SK-N-SH (cell line): ENCODE data around the gene CLEC4A. TPM values are rescaled to one million over a fixed set of nuclear protein-coding genes. Genes with fewer than 3 reads are reported as not detected.

Experiments
- CTCF ChIA-PET: fragments of 300-600, 350-600 bp; formaldehyde crosslinking; extraction: SDS; loops from one replicate; lab custom pipeline; 2021; lab: Yijun Ruan, JAX
- POLR2A ChIA-PET: fragments of 350-600 bp; sonication (Branson Sonifier 250); formaldehyde crosslinking; extraction: SDS; loops from one replicate; lab custom pipeline; 2020; ENCODE audit warnings: antibody characterized with exemption, inconsistent platforms; lab: Yijun Ruan, JAX
- DNase-seq: peaks from one replicate; pipeline ENCODE4 v3.0.0; 2012
- H2AFZ ChIP-seq: fragments of 200-600 bp; sonication (generic); 2 replicates; pipeline ENCODE4 v1.8.1; 2016; ENCODE audit warnings: antibody characterized with exemption, mild to moderate bottlenecking, low read depth
- H3F3A ChIP-seq: fragments of 200-600 bp; sonication (generic); replicated peaks from 2 replicates; pipeline ENCODE3; 2016; ENCODE audit warnings: antibody characterized with exemption, mild to moderate bottlenecking; ENCODE audit not compliant: insufficient read depth
- H3K27ac ChIP-seq, 2 experiments: fragments of 200-500 bp in 1 of 2; fragments of 200-600 bp in 1 of 2; sonication (Bioruptor generic) in 1 of 2; sonication (generic), shearing (Covaris generic) in 1 of 2; 2 replicates each; pipeline versions ENCODE4 v1.5.1 to v1.6.1; 2014 to 2016; ENCODE audit warnings: low read depth in 2 of 2, inconsistent platforms in 1 of 2, low read length in 1 of 2, mild to moderate bottlenecking in 1 of 2, mixed read lengths in 1 of 2
- H3K27me3 ChIP-seq: fragments of 200-600 bp; sonication (generic), shearing (Covaris generic); 2 replicates; pipeline ENCODE4 v1.6.1; 2016; ENCODE audit warnings: mixed run types; ENCODE audit not compliant: insufficient read depth
- H3K36me3 ChIP-seq, 2 experiments: fragments of 200-500 bp in 1 of 2; fragments of 200-600 bp in 1 of 2; sonication (Bioruptor generic) in 1 of 2; sonication (generic) in 1 of 2; replicated peaks in 1 of 2; 2 replicates each; pipeline versions ENCODE3 to v1.5.1; 2014 to 2016; ENCODE audit warnings: low read length in 1 of 2, mild to moderate bottlenecking in 1 of 2; ENCODE audit not compliant: insufficient read depth in 2 of 2, control insufficient read depth in 1 of 2
- H3K4me1 ChIP-seq, 2 experiments: fragments of 200-500 bp in 1 of 2; fragments of 200-600 bp in 1 of 2; sonication (Bioruptor generic) in 1 of 2; sonication (generic), shearing (Covaris generic) in 1 of 2; 2 replicates each; pipeline versions ENCODE4 v1.5.1 to v1.6.1; 2014 to 2016; ENCODE audit warnings: low read depth in 1 of 2, low read length in 1 of 2, mixed run types in 1 of 2; ENCODE audit not compliant: insufficient read depth in 2 of 2, control insufficient read depth in 1 of 2
- H3K4me2 ChIP-seq: fragments of 200-600 bp; sonication (generic), shearing (Covaris generic); 2 replicates; pipeline ENCODE4 v1.6.1; 2017; ENCODE audit warnings: mixed run types
- H3K4me3 ChIP-seq, 2 experiments: fragments of 200-500 bp in 1 of 2; fragments of 200-600 bp in 1 of 2; sonication (Bioruptor generic) in 1 of 2; sonication (generic), shearing (Covaris generic) in 1 of 2; 2 replicates each; pipeline versions ENCODE4 v1.5.1 to v1.8.1; 2014 to 2016; ENCODE audit warnings: low read depth in 2 of 2, inconsistent platforms in 1 of 2, low read length in 1 of 2, mild to moderate bottlenecking in 1 of 2, mixed read lengths in 1 of 2, moderate library complexity in 1 of 2
- H3K79me2 ChIP-seq: fragments of 200-600 bp; sonication (generic); 2 replicates; pipeline ENCODE4 v1.8.1; 2017; ENCODE audit warnings: mild to moderate bottlenecking; ENCODE audit not compliant: insufficient read depth
- H3K9ac ChIP-seq: fragments of 200-600 bp; sonication (generic); 2 replicates; pipeline ENCODE4 v1.6.1; 2017; ENCODE audit warnings: mixed run types
- H3K9me2 ChIP-seq: fragments of 200-600 bp; sonication (generic); 2 replicates; pipeline ENCODE4 v1.6.1; 2017; ENCODE audit warnings: mixed run types
- H3K9me3 ChIP-seq: fragments of 200-600 bp; sonication (generic); 2 replicates; pipeline ENCODE4 v1.6.1; 2017; ENCODE audit warnings: mixed run types, mild to moderate bottlenecking, moderate library complexity
- H4K20me1 ChIP-seq: fragments of 200-600 bp; sonication (generic); 2 replicates; pipeline ENCODE4 v1.6.1; 2017; ENCODE audit warnings: mild to moderate bottlenecking, mixed run types; ENCODE audit not compliant: insufficient read depth
- CHD2 ChIP-seq: fragments of 150-350 bp; IDR thresholded peaks from 2 replicates; pipeline ENCODE4 v1.6.1; 2018; ENCODE audit warnings: low read length; ENCODE audit not compliant: partially characterized antibody
- ELF1 ChIP-seq: IDR thresholded peaks from 2 replicates; pipeline ENCODE4 v1.4.0; 2012
- EP300 ChIP-seq, 2 experiments: IDR thresholded peaks; 2 replicates each; pipeline versions ENCODE4 v1.4.0 to v1.6.1; 2012; ENCODE audit warnings: borderline replicate concordance in 1 of 2, low read depth in 1 of 2, low read length in 1 of 2
- FOSL2 ChIP-seq: IDR thresholded peaks from 2 replicates; pipeline ENCODE4 v1.4.0; 2012; ENCODE audit warnings: low read depth, mild to moderate bottlenecking, moderate library complexity, borderline replicate concordance
- JUND ChIP-seq: IDR thresholded peaks from 2 replicates; pipeline ENCODE4 v1.4.0; 2012
- MXI1 ChIP-seq: IDR thresholded peaks from 2 replicates; pipeline ENCODE4 v1.6.1; 2012; ENCODE audit warnings: mild to moderate bottlenecking, low read depth, low read length, improper control_type of control experiment
- POLR2AphosphoS5 ChIP-seq: IDR thresholded peaks from 2 replicates; pipeline ENCODE4 v1.6.1; 2012; ENCODE audit warnings: low read depth, low read length
- TCF12 ChIP-seq: IDR thresholded peaks from 2 replicates; pipeline ENCODE4 v1.4.0; 2012
- TEAD4 ChIP-seq: IDR thresholded peaks from 2 replicates; pipeline ENCODE4 v1.4.0; 2012; ENCODE audit warnings: mild to moderate bottlenecking, borderline replicate concordance; ENCODE audit not compliant: insufficient read depth
- WGBS: methylation state at CpG from one replicate; pipeline ENCODE4 v1.1.6; 2017; ENCODE audit warnings: low lambda C conversion rate; 5-methylcytosine and 5-hydroxymethylcytosine counted together
- polyA plus RNA-seq, 3 experiments: library from polyadenylated mRNA; depleted of rRNA; stranded (reverse); fragments of >200 nt; gene quantifications; 2 replicates each; pipeline ENCODE4 v1.2.3, GENCODE V29; 2012
- TF ChIP-seq, protein P1 (sequence below): IDR thresholded peaks from 2 replicates; pipeline ENCODE4 v1.4.0; 2012; ENCODE audit warnings: low read depth
- TF ChIP-seq, protein P2 (sequence below): IDR thresholded peaks from 2 replicates; pipeline ENCODE4; 2012
- TF ChIP-seq, protein P3 (sequence below): fragments of 150-350 bp; IDR thresholded peaks from 2 replicates; pipeline ENCODE4 v1.6.1; 2017; ENCODE audit warnings: antibody characterized with exemption, low read length, low read depth, borderline replicate concordance

CLEC4A gene
- polyA plus RNA-seq, 1 of the 3 experiments (the other 2 are of a cell fraction): 0.44 TPM

DNA sequence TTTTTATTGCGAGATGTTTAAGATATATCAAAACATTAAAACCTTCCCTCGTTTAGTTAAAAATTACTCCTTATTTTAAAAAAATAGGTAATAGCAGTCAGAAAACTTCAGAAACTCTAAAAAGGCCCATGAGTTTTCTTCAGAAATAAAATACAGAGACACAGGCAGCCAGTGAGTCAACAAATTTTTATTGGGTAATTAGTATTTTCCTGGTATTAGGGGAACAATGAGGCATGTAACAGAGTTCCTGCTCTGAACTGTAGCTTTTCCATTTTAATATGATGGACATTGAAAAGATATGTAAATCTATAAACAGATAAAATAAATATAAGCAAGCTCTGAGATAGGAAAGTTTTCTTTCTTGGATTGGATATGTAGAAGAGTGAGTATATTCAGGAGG is 33.0 kb downstream of the CLEC4A start:
- POLR2A ChIA-PET: no interaction called here
- H4K20me1 ChIP-seq: no peaks in the 10 kb centered on the region

DNA sequence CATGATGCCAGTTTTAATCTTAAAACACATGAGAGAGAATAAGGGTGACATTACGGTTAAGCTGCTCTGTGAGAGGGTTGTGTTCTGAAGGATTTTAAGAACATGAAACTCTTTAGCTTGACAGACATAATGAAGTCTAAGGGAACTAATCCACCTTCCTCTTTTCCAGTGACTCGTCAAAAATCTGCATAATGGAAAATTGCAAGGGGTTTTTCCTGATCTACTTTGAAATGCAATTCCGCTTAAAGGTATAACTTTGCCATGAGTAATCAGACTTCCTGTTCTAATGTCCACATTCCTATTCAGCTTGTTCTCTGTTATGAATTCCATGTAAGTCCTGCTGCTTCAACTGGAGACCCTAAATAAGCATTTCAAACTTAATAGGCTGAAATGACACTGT is 33.4 kb downstream of the CLEC4A start, which contains the start of gene ZNF705A:
ZNF705A (plus strand) TSS at position 171 of the 400 bp plus-strand sequence. CDS start 15,611 bp downstream, outside the sequence.
- DNase-seq: no peak
- no peaks in the 10 kb centered on the region for H3K27me3 ChIP-seq
- no peaks in the 10 kb centered on the region for H3K36me3 ChIP-seq
- H3F3A ChIP-seq: peaks cover 33% of the 10 kb centered on the region
- TF ChIP-seq, protein P1, sequence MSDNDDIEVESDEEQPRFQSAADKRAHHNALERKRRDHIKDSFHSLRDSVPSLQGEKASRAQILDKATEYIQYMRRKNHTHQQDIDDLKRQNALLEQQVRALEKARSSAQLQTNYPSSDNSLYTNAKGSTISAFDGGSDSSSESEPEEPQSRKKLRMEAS: peak; percentile 36; the same call in 1 of the 2 replicates
- TF ChIP-seq EP300 (IDR thresholded peaks at IDR 0.05; ENCODE audit: borderline replicate concordance in 1 of 2, low read depth in 1 of 2, low read length in 1 of 2): 0 out of 4 replicates have a peak, but pooled peaks of 1 of the 2 experiments have one; percentile 17
- TF ChIP-seq FOSL2: peak; percentile 35; the same call in 1 of the 2 replicates
- no peak for TF ChIP-seq MXI1
- TF ChIP-seq JUND: peak; percentile 60
- 0 out of 2 replicates have a peak, but pooled peaks have one; percentile 11 for TF ChIP-seq ELF1
- TF ChIP-seq POLR2AphosphoS5: peak; percentile 25; the same call in 1 of the 2 replicates
- TF ChIP-seq, protein P2, sequence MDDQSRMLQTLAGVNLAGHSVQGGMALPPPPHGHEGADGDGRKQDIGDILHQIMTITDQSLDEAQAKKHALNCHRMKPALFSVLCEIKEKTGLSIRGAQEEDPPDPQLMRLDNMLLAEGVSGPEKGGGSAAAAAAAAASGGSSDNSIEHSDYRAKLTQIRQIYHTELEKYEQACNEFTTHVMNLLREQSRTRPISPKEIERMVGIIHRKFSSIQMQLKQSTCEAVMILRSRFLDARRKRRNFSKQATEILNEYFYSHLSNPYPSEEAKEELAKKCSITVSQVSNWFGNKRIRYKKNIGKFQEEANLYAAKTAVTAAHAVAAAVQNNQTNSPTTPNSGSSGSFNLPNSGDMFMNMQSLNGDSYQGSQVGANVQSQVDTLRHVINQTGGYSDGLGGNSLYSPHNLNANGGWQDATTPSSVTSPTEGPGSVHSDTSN: peak; percentile 38; the same call in 1 of the 2 replicates
- TF ChIP-seq, protein P3, sequence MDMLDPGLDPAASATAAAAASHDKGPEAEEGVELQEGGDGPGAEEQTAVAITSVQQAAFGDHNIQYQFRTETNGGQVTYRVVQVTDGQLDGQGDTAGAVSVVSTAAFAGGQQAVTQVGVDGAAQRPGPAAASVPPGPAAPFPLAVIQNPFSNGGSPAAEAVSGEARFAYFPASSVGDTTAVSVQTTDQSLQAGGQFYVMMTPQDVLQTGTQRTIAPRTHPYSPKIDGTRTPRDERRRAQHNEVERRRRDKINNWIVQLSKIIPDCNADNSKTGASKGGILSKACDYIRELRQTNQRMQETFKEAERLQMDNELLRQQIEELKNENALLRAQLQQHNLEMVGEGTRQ: no peak
- no peak for TF ChIP-seq CHD2
- TF ChIP-seq TCF12: peak; percentile 57
- ChIA-PET CTCF (interaction anchor here (1.0 kb wide), 1 partner anchor 78 kb away, joined by 3 read pairs; no protein-coding TSS in a partner anchor), POLR2A (interaction anchor here (0.6 kb wide), 1 partner anchor 10 kb away, joined by 3 read pairs; no protein-coding TSS in a partner anchor)
- H3K79me2 ChIP-seq: no peaks in the 10 kb centered on the region
- peak within 1 kb of the TSS; percentile 20; the same call in 1 of the 2 replicates for H3K9ac ChIP-seq
- peak within 1 kb of the TSS; percentile 45; the same call in 1 of the 2 replicates for H3K4me2 ChIP-seq
- no peak within 1 kb of the TSS; a peak in 1 of 4 replicates for H3K4me3 ChIP-seq
- 17% methylated on average over 3 of the region's 3 CpGs for WGBS
- H3K9me2 ChIP-seq: no peaks in the 10 kb centered on the region
- H3K9me3 ChIP-seq: no peaks in the 10 kb centered on the region
- H3K4me1 ChIP-seq: peaks cover 0 to 30% of the 10 kb centered on the region in 2 experiments; a peak in 1 of 4 replicates
- H3K27ac ChIP-seq: peak within 1 kb of the TSS; percentile 62 to 81; a peak in 3 of 4 replicates
- H4K20me1 ChIP-seq: no peaks in the 10 kb centered on the region
- peak within 1 kb of the TSS; percentile 74 for H2AFZ ChIP-seq

More for the DNA sequence above, 33.0 kb downstream of the CLEC4A start:
- Histone ChIP-seq H3K27me3 (no peaks in the 10 kb centered on the region), H3K27ac (peak overlapping the region; percentile 62 to 81; a peak in 3 of 4 replicates), H3K9ac (peak overlapping the region; percentile 20; the same call in 1 of the 2 replicates), H3K4me2 (peak overlapping the region; percentile 45; the same call in 1 of the 2 replicates), H2AFZ (peak overlapping the region; percentile 74), H3K4me1 (peaks cover 0 to 30% of the 10 kb centered on the region in 2 experiments; a peak in 1 of 4 replicates), H3K4me3 (no peak overlapping the region), H3K79me2 (no peaks in the 10 kb centered on the region), H3K9me3 (no peaks in the 10 kb centered on the region), H3K9me2 (no peaks in the 10 kb centered on the region), H3F3A (peaks cover 33% of the 10 kb centered on the region), H3K36me3 (no peaks in the 10 kb centered on the region)
- DNase-seq: no peak
- CTCF ChIA-PET: no interaction called here
- no peak for TF ChIP-seq EP300 (IDR thresholded peaks at IDR 0.05; ENCODE audit: borderline replicate concordance in 1 of 2, low read depth in 1 of 2, low read length in 1 of 2)
- TF ChIP-seq ELF1: no peak
- TF ChIP-seq CHD2: no peak
- no peak for TF ChIP-seq JUND
- TF ChIP-seq TEAD4: no peak
- no peak for TF ChIP-seq FOSL2
- 83% methylated on average over 2 of the region's 2 CpGs for WGBS
